Kidney glomerular epithelial cell (primary cell): ENCODE data around the gene GRIP2.

ENCODE experiments used
- DNase-seq: peaks from one replicate; lab custom pipeline; 2025; lab: John Stamatoyannopoulos, UW

GRIP2 gene

GRCh38 chr3:14467814-14468620, 72.1 kb downstream of the GRIP2 start:
- peak; percentile 26 for DNase-seq

- no peak for DNase-seq
These were observed 73.8 kb downstream of the GRIP2 start for GRCh38 chr3:14466179-14466903.

- no peak for DNase-seq
These were observed 74.7 kb downstream of the GRIP2 start for GRCh38 chr3:14465425-14465824.

GRCh38 chr3:14464521-14464920, 75.6 kb downstream of the GRIP2 start:
- DNase-seq = no peak

GRCh38 chr3:14464141-14464465, 76.0 kb downstream of the GRIP2 start:
- DNase-seq = no peak

GRCh38 chr3:14463330-14464140, 76.6 kb downstream of the GRIP2 start:
- DNase-seq = no peak

- DNase-seq = no peak
These were observed 77.4 kb downstream of the GRIP2 start for GRCh38 chr3:14462738-14463137.

GRCh38 chr3:14461748-14462324, 78.3 kb downstream of the GRIP2 start:
- peak; percentile 23 for DNase-seq

- no peak for DNase-seq
These were observed 79.0 kb downstream of the GRIP2 start for GRCh38 chr3:14461006-14461747.

GRCh38 chr3:14460342-14461005, 79.7 kb downstream of the GRIP2 start:
- DNase-seq = peak; percentile 88

- no peak for DNase-seq
These were observed 80.4 kb downstream of the GRIP2 start for GRCh38 chr3:14459787-14460186.

GRCh38 chr3:14459384-14459783, 80.8 kb downstream of the GRIP2 start:
- DNase-seq = no peak

GRCh38 chr3:14458434-14459275, 81.5 kb downstream of the GRIP2 start:
- peak; percentile 74 for DNase-seq

GRCh38 chr3:14457999-14458398, 82.1 kb downstream of the GRIP2 start:
- DNase-seq = no peak

- DNase-seq = no peak
These were observed 82.7 kb downstream of the GRIP2 start for GRCh38 chr3:14457481-14457880.

GRCh38 chr3:14456794-14457193, 83.3 kb downstream of the GRIP2 start:
- DNase-seq = no peak

- DNase-seq = no peak
These were observed 84.4 kb downstream of the GRIP2 start for GRCh38 chr3:14455571-14456317.

GRCh38 chr3:14454639-14455310, 85.4 kb downstream of the GRIP2 start:
- DNase-seq = no peak
